HepG2 (cell line): Measurements from ENCODE around the gene KIAA0825. TPM values are rescaled to one million over a fixed set of nuclear protein-coding genes. Genes with fewer than 3 reads are reported as not detected.

Experiments
- AGO2 ChIP-seq: fragments of 200-400 bp; formaldehyde crosslinking; optimal IDR thresholded peaks from 2 replicates; pipeline ENCODE3; 2017; ENCODE audit warnings: mild to moderate bottlenecking, low read depth, low read length, moderate library complexity
- ELF3 ChIP-seq: IDR thresholded peaks from 2 replicates; pipeline ENCODE4 v1.6.1; 2016; ENCODE audit warnings: missing genetic modification reagents, missing compliant biosample characterization
- FOSL1 ChIP-seq: sonication (generic); formaldehyde crosslinking; IDR thresholded peaks from 2 replicates; pipeline ENCODE4 v1.9.0; 2021; ENCODE audit warnings: missing genetic modification reagents, borderline replicate concordance
- KLF15 ChIP-seq: sonication (generic); formaldehyde crosslinking; IDR thresholded peaks from 2 replicates; pipeline ENCODE4 v1.8.1; 2023; ENCODE audit warnings: borderline replicate concordance, mild to moderate bottlenecking, inconsistent platforms, missing genetic modification reagents, mixed read lengths
- NFE2 ChIP-seq: sonication (generic); formaldehyde crosslinking; IDR thresholded peaks from 2 replicates; pipeline ENCODE4 v1.4.0; 2020; ENCODE audit warnings: missing genetic modification reagents
- NFKB2 ChIP-seq: sonication (generic); formaldehyde crosslinking; IDR thresholded peaks from 2 replicates; pipeline ENCODE4 v1.4.0; 2020; ENCODE audit warnings: missing genetic modification reagents, borderline replicate concordance
- NPAS2 ChIP-seq: sonication (generic); formaldehyde crosslinking; IDR thresholded peaks from 2 replicates; pipeline ENCODE4 v1.8.0; 2022; ENCODE audit warnings: mild to moderate bottlenecking, missing genetic modification reagents, borderline replicate concordance
- RFX3 ChIP-seq: IDR thresholded peaks from 2 replicates; pipeline ENCODE4 v1.6.1; 2016; ENCODE audit warnings: missing biosample characterization, missing genetic modification reagents
- SMARCE1 ChIP-seq: fragments of 450-650 bp; IDR thresholded peaks from 2 replicates; pipeline ENCODE4 v1.6.1; 2017; ENCODE audit warnings: borderline replicate concordance
- TEAD3 ChIP-seq: optimal IDR thresholded peaks from 2 replicates; pipeline ENCODE3; 2016; ENCODE audit warnings: borderline replicate concordance
- ZBTB21 ChIP-seq: sonication (generic); formaldehyde crosslinking; IDR thresholded peaks from 2 replicates; pipeline ENCODE4 v1.4.0; 2020; ENCODE audit warnings: missing genetic modification reagents
- ZBTB7B ChIP-seq: sonication (generic); formaldehyde crosslinking; IDR thresholded peaks from 2 replicates; pipeline ENCODE4 v1.4.0; 2020; ENCODE audit warnings: missing genetic modification reagents
- ZMYM3 ChIP-seq: sonication (generic); formaldehyde crosslinking; IDR thresholded peaks from 2 replicates; pipeline ENCODE4 v1.5.1; 2020; ENCODE audit warnings: mild to moderate bottlenecking, missing genetic modification reagents
- ZNF121 ChIP-seq: sonication (generic); formaldehyde crosslinking; IDR thresholded peaks from 2 replicates; pipeline ENCODE4 v1.5.0; 2020; ENCODE audit warnings: mild to moderate bottlenecking, missing genetic modification reagents
- ZNF546 ChIP-seq: sonication (generic); formaldehyde crosslinking; conservative IDR thresholded peaks from 2 replicates; pipeline ENCODE4 v1.8.1; 2023; ENCODE audit warnings: mild to moderate bottlenecking, missing genetic modification reagents
- ZNF558 ChIP-seq: sonication (generic); formaldehyde crosslinking; IDR thresholded peaks from 2 replicates; pipeline ENCODE4 v1.9.0; 2022; ENCODE audit warnings: mild to moderate bottlenecking, missing genetic modification reagents, borderline replicate concordance
- polyA plus RNA-seq, 8 experiments: library from polyadenylated mRNA; depleted of rRNA in 3 of 8; stranded (reverse) in 7 of 8; unstranded in 1 of 8; fragments of >200 nt; fragmentation: Illumina TruSeq in 4 of 8; extraction: Trizol in 4 of 8; gene quantifications; 2 replicates each; pipeline versions ENCODE4 v1.2.1 to v1.2.3, GENCODE V29; 2011 to 2016; ENCODE audit warnings: low read depth in 4 of 8, missing spikeins in 1 of 8, mixed read lengths in 1 of 8; ENCODE audit not compliant: insufficient read depth in 1 of 8
- total RNA-seq, 5 experiments: library from RNA; depleted of rRNA; stranded (reverse); fragments of >200 nt; fragmentation: Illumina TruSeq; extraction: Trizol; gene quantifications; 2 replicates each; pipeline ENCODE4 v1.2.3, GENCODE V29; 2016; ENCODE audit warnings: low read depth in 1 of 5
- TF ChIP-seq, protein P1 (sequence below): sonication (generic); formaldehyde crosslinking; IDR thresholded peaks from 2 replicates; pipeline ENCODE4 v1.4.0; 2020; ENCODE audit warnings: mild to moderate bottlenecking, missing genetic modification reagents
- TF ChIP-seq, protein P2 (sequence below): sonication (generic); formaldehyde crosslinking; IDR thresholded peaks from 2 replicates; pipeline ENCODE4 v1.5.1; 2020; ENCODE audit warnings: missing genetic modification reagents, mild to moderate bottlenecking, borderline replicate concordance
- TF ChIP-seq, protein P3 (sequence below): sonication (generic); formaldehyde crosslinking; IDR thresholded peaks from 2 replicates; pipeline ENCODE4 v1.8.0; 2022; ENCODE audit warnings: mild to moderate bottlenecking, missing genetic modification reagents, borderline replicate concordance

Gene KIAA0825
- total and polyA plus RNA-seq, 2 of the 13 experiments (the other 11 are each of a cell fraction or from before 2014, with no cell fraction given) = 0.05 to 0.51 TPM

GRCh38 chr5:94111209-94112004 is 507.0 kb downstream of the KIAA0825 start (continued):
- TF ChIP-seq, protein P1, sequence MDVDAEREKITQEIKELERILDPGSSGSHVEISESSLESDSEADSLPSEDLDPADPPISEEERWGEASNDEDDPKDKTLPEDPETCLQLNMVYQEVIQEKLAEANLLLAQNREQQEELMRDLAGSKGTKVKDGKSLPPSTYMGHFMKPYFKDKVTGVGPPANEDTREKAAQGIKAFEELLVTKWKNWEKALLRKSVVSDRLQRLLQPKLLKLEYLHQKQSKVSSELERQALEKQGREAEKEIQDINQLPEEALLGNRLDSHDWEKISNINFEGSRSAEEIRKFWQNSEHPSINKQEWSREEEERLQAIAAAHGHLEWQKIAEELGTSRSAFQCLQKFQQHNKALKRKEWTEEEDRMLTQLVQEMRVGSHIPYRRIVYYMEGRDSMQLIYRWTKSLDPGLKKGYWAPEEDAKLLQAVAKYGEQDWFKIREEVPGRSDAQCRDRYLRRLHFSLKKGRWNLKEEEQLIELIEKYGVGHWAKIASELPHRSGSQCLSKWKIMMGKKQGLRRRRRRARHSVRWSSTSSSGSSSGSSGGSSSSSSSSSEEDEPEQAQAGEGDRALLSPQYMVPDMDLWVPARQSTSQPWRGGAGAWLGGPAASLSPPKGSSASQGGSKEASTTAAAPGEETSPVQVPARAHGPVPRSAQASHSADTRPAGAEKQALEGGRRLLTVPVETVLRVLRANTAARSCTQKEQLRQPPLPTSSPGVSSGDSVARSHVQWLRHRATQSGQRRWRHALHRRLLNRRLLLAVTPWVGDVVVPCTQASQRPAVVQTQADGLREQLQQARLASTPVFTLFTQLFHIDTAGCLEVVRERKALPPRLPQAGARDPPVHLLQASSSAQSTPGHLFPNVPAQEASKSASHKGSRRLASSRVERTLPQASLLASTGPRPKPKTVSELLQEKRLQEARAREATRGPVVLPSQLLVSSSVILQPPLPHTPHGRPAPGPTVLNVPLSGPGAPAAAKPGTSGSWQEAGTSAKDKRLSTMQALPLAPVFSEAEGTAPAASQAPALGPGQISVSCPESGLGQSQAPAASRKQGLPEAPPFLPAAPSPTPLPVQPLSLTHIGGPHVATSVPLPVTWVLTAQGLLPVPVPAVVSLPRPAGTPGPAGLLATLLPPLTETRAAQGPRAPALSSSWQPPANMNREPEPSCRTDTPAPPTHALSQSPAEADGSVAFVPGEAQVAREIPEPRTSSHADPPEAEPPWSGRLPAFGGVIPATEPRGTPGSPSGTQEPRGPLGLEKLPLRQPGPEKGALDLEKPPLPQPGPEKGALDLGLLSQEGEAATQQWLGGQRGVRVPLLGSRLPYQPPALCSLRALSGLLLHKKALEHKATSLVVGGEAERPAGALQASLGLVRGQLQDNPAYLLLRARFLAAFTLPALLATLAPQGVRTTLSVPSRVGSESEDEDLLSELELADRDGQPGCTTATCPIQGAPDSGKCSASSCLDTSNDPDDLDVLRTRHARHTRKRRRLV (CRISPR knock-in tag) = 0 out of 2 replicates have a peak, but pooled peaks have one; percentile 54
- TF ChIP-seq ZMYM3 (CRISPR knock-in tag) = peak; percentile 69
- TF ChIP-seq FOSL1 (CRISPR knock-in tag) = no peak
- TF ChIP-seq ZNF558 (CRISPR knock-in tag) = peak; percentile 70; the same call in 1 of the 2 replicates
- TF ChIP-seq ELF3 (CRISPR knock-in tag) = peak; percentile 93
- TF ChIP-seq NFKB2 (CRISPR knock-in tag) = peak; percentile 78
- TF ChIP-seq SMARCE1 = no peak
- TF ChIP-seq, protein P2, sequence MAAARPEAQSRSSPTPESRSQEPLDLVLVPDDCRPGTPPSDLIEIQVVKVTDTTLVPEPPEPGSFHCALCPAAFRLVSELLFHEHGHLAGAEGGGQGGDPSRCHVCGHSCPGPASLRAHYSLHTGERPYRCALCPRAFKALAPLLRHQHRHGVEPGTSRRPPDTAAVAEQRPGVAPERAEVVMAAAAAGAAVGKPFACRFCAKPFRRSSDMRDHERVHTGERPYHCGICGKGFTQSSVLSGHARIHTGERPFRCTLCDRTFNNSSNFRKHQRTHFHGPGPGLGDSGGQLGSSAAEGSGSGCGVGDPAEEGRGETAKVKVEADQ (CRISPR knock-in tag) = peak; percentile 84; the same call in 1 of the 2 replicates
- 0 out of 2 replicates have a peak, but pooled peaks have one; percentile 42 for TF ChIP-seq ZNF546 (CRISPR knock-in tag)
- 0 out of 2 replicates have a peak, but pooled peaks have one; percentile 38 for TF ChIP-seq KLF15 (CRISPR knock-in tag)
- TF ChIP-seq ZBTB21 (CRISPR knock-in tag) = 0 out of 2 replicates have a peak, but pooled peaks have one; percentile 38
- no peak for TF ChIP-seq NFE2
- peak; percentile 88 for TF ChIP-seq ZBTB7B (CRISPR knock-in tag)
- no peak for TF ChIP-seq NPAS2 (CRISPR knock-in tag)
- TF ChIP-seq, protein P3, sequence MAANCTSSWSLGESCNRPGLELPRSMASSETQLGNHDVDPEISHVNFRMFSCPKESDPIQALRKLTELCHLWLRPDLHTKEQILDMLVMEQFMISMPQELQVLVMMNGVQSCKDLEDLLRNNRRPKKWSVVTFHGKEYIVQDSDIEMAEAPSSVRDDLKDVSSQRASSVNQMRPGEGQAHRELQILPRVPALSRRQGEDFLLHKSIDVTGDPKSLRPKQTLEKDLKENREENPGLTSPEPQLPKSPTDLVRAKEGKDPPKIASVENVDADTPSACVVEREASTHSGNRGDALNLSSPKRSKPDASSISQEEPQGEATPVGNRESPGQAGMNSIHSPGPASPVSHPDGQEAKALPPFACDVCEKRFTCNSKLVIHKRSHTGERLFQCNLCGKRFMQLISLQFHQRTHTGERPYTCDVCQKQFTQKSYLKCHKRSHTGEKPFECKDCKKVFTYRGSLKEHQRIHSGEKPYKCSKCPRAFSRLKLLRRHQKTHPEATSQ = peak; percentile 77; the same call in 1 of the 2 replicates
- TF ChIP-seq RFX3 (CRISPR knock-in tag) = no peak
- TF ChIP-seq TEAD3 (CRISPR knock-in tag) = peak; percentile 37
- TF ChIP-seq AGO2 = peak; percentile 30
- TF ChIP-seq ZNF121 (CRISPR knock-in tag) = 0 out of 2 replicates have a peak, but pooled peaks have one; percentile 13
